Renal cortex interstitium (tissue), 11 donors: Measurements from ENCODE around the gene PDE4D. TPM values are rescaled to one million over a fixed set of nuclear protein-coding genes. Genes with fewer than 3 reads are reported as not detected.

Source experiments
- DNase-seq, 11 donors: peaks; one replicate each; pipeline ENCODE4 v3.0.0-alpha.2; 2013; ENCODE audit warnings: low read depth in 9 of 11, low spot score in 4 of 11; ENCODE audit errors: extremely low read depth in 1 of 11
- polyA plus RNA-seq, 3 donors: library from polyadenylated mRNA; unstranded; fragments of 120-200 nt; gene quantifications; one replicate each; pipeline ENCODE4 v1.2.1, GENCODE V29; 2013; ENCODE audit not compliant: insufficient read length in 3 of 3

The PDE4D gene
- polyA plus RNA-seq, 3 donors: 18.6 to 43.9 (median 21.4) TPM

- no peak for DNase-seq
Observed at GRCh38 chr5:59132131-59132530, 761.4 kb downstream of the PDE4D start.

GRCh38 chr5:59130431-59130830 is 763.1 kb downstream of the PDE4D start:
- DNase-seq: no peak

- no peak for DNase-seq
Observed at GRCh38 chr5:59128646-59129290, 764.8 kb downstream of the PDE4D start.

- peak in 4 of 11 donors; percentile 32 to 48 (median 40) for DNase-seq
Observed at GRCh38 chr5:59126708-59127573, 766.6 kb downstream of the PDE4D start.

- DNase-seq: no peak
Observed at GRCh38 chr5:59126016-59126707, 767.4 kb downstream of the PDE4D start.

GRCh38 chr5:59125011-59125961 is 768.2 kb downstream of the PDE4D start:
- peak in 5 of 11 donors; percentile 21 to 67 (median 39) for DNase-seq

- peak in 5 of 11 donors; percentile 28 to 72 (median 54) for DNase-seq
Observed at GRCh38 chr5:59123595-59124561, 769.6 kb downstream of the PDE4D start.

- no peak for DNase-seq
Observed at GRCh38 chr5:59119480-59119879, 774.0 kb downstream of the PDE4D start.

GRCh38 chr5:59117320-59117719 is 776.2 kb downstream of the PDE4D start:
- no peak for DNase-seq

- peak in 3 of 11 donors; percentile 21 to 47 (median 31) for DNase-seq
Observed at GRCh38 chr5:59116231-59116865, 777.2 kb downstream of the PDE4D start.

GRCh38 chr5:59115345-59115744 is 778.2 kb downstream of the PDE4D start:
- no peak for DNase-seq

GRCh38 chr5:59109383-59109782 is 784.1 kb downstream of the PDE4D start:
- DNase-seq: no peak

GRCh38 chr5:59107692-59108091 is 785.8 kb downstream of the PDE4D start:
- DNase-seq: no peak

- no peak for DNase-seq
Observed at GRCh38 chr5:59104400-59105127, 789.0 kb downstream of the PDE4D start.

- DNase-seq: no peak
Observed at GRCh38 chr5:59103303-59103702, 790.2 kb downstream of the PDE4D start.

GRCh38 chr5:59102437-59102836 is 791.1 kb downstream of the PDE4D start:
- DNase-seq: no peak
